Lung microvascular endothelial cell (primary cell): ENCODE results near the gene PLAAT4. TPM values are rescaled to one million over a fixed set of nuclear protein-coding genes. Genes with fewer than 3 reads are reported as not detected.
"Not testable (repeated sequence)": the region's sequence is repeated elsewhere in the genome, so short reads cannot be mapped to it uniquely, and the experiment has no call there.

ENCODE experiments used
- DNase-seq, 2 donors: peaks; one replicate each; pipeline versions ENCODE4 v3.0.0 to v3.0.0-alpha.2; 2010; ENCODE audit warnings: low read depth in 2 of 2
- total RNA-seq: library from RNA; depleted of rRNA; stranded (reverse); fragments of >200 nt; gene quantifications from 2 replicates; pipeline ENCODE4 v1.2.1, GENCODE V29; 2014

The PLAAT4 gene
- total RNA-seq, 1 donor from 2014 or later: 1.6 TPM

- peak; percentile 20 to 56 for DNase-seq
These were observed 889 bp downstream of the PLAAT4 start for GRCh38 chr11:63537293-63538101.

- not testable (repeated sequence) for DNase-seq
These were observed 5.9 kb downstream of the PLAAT4 start for GRCh38 chr11:63542506-63542905.

- no peak for DNase-seq
These were observed 7.1 kb downstream of the PLAAT4 start for GRCh38 chr11:63543711-63544110.

- DNase-seq: no peak
These were observed 10.5 kb downstream of the PLAAT4 start for GRCh38 chr11:63547061-63547460.

DNA sequence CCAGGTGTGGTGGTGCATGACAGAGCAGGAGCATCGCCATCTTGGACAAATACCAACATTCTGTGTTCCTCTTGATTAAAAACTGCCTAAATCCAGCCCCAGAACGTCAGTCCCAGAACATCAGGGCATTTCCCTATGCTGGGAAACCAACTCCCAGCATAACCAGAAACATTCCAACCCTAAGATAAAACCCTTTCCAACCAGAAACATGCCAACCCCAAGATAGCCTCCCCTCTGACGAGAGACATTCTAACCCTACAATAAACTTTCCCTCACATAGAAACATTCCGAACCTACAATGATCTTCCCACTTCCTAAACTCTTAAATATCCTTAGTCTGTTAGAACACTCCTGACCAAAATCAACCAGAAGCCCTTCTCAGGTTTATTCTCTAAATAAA lies 11.6 kb downstream of the PLAAT4 start:
- no peak for DNase-seq

DNA sequence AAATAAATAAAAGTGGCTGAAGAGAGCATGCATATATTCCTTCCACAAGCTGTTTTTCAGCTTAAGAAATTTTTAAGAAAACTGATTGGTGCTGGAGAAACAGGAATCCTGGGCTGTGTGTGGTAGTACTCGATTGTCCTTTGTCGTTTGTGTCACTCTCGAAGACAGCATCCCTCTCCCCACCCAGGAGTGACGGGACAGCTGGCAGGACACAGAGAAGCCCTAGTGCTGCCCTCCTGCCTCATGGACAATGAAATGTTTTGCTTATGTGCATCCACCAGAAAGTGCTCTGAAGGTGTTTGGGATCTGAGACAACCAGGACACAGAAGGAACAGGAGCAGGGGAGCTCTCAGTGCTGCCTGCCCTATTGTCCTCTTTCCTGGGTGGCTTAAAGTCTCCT lies 12.8 kb downstream of the PLAAT4 start:
- no peak for DNase-seq

DNA sequence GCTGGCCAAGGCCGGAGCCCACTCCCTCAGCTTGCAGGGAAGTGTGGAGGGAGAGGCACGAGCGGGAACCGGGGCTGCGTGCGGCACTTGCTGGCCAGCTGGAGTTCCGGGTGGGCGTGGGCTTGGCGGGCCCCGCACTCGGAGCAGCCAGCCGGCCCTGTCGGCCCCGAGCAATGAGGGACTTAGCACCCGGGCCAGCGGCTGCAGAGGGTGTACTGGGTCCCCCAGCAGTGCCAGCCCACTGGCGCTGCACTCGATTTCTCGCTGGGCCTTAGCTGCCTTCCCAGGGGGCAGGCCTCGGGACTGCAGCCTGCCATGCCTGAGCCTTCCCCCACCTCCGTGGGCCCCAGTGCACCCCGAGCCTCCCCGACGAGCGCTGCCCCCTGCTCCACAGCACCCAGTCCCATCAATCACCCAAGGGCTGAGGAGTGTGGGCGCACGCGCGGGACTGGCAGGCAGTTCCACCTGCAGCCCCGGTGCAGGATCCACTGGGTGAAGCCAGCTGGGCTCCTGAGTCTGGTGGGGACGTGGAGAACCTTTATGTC lies 13.6 kb downstream of the PLAAT4 start:
- not testable (repeated sequence) for DNase-seq

DNA sequence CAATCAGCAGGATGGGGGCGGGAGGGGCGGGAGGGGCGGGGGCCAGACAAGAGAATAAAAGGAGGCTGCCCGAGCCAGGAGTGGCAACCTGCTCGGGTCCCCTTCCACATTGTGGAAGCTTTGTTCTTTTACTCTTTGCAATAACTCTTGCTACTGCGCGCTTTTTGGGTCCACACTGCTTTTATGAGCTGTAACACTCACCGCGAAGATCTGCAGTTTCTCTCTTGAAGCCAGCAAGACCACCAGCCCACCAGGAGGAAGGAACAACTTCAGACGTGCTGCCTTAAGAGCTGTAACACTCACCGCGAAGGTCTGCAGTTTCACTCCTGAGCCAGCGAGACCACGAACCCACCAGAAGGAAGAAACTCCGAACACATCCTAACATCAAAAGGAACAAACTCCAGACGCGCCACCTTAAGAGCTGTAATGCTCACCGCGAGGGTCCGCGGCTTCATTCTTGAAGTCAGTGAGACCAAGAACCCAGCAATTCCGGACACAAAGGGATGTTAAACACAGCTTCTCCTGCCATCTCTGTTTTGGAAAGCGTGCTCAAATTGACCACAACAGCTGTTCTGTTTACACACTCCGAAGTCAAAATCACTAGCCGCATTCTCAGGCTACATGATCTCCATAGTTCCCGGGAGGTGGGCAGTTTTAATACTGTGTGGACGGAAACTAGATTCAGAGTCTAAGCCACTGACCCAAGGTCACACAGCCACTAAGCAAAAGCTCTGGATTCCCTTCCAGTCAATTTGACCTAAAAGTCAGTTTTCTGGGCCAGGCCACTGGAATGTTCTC lies 14.7 kb downstream of the PLAAT4 start:
- DNase-seq: no peak

GRCh38 chr11:63551889-63552266 lies 15.3 kb downstream of the PLAAT4 start:
- no peak for DNase-seq

GRCh38 chr11:63552921-63553320 lies 16.3 kb downstream of the PLAAT4 start:
- DNase-seq: no peak

DNA sequence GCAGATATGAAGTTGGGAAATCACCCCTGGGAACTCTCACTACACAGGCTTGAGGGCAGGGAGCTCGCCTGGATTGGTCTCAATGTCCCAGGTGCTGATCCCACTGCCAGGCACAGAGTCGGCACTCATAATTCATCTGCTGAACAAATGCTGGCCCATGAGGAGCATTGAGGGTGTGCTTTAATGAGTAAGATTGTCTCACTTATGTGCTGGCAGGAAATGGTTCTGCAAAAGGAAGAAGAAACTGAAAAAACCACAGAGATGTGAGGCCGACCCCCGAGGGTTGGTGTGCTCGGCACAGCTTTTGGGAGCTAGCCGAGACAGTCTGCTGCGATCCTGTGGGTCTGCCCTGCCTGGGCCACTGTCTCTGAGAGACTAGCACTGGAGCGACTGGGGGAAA lies 17.2 kb downstream of the PLAAT4 start:
- DNase-seq: no peak

- DNase-seq: no peak
These were observed 18.2 kb downstream of the PLAAT4 start for GRCh38 chr11:63554877-63555223.

DNA sequence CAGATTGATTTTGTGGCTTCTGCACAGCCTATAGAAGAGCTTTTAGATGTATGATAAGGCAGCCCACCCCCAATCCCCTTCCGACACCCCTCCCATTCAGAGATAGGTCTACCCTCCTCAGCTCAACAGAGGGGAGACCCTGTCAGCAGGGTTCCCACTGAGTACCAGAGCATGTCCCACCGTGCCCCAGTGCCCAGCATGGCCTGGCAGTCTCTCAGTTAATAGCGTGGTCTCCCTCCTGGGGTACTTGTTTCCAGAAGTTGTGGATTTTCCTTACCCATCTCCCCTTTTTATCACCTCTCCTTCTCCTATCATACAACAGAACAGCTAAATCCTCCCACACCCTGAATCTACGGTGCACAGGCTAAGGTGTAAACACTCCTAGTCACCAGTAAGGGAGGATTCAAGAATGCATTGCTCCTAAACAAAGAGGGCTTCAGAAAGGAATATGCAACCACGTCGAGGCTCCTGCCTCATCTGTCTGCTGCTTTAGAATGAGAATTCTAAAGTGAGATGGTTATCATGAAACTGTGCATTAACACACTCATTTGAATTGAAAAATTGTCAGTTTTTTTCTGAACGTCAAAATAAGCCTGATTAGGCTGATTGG lies 19.9 kb downstream of the PLAAT4 start:
- no peak for DNase-seq

DNA sequence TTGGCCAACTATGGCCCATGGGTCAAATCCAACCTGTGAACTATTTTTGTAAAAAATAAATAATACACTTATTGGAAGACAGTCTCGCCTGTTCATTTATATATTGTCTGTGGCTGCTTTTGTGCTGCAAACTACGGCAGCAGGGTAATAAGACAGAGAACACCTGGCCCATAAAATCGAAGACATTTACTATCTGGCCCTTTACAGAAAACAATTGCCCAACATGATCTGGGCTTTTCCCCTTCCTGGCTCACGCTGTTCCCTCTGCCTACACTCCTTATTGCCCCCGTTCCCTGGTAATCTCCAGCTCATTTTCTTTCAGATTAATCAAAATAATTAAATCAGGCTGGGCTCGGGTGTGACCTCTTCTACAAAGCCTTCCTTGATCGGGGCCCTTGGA lies 21.0 kb downstream of the PLAAT4 start:
- DNase-seq: no peak

GRCh38 chr11:63558459-63559157 lies 22.0 kb downstream of the PLAAT4 start:
- no peak for DNase-seq

GRCh38 chr11:63560506-63561180 lies 24.0 kb downstream of the PLAAT4 start:
- no peak for DNase-seq

GRCh38 chr11:63563201-63564055 lies 26.8 kb downstream of the PLAAT4 start, which contains the start of gene PLAAT2:
TSS of gene PLAAT2 (minus strand) at chr11:63563379. CDS start at chr11:63563324, 55 bp downstream.
- DNase-seq: no peak

GRCh38 chr11:63564056-63564774 lies 27.6 kb downstream of the PLAAT4 start:
- no peak for DNase-seq

- DNase-seq: no peak
These were observed 28.3 kb downstream of the PLAAT4 start for GRCh38 chr11:63564784-63565350.
